T-helper 1 cell treated with Interleukin-12 subunit alpha and Interleukin-12 subunit beta and Interleukin-4 antibody, amounts not matched to agents 30 μg/mL and 1 μg/mL, for 36 hours (primary cell): ENCODE results near the gene PLPPR3.

Experiments
- H3K27ac Mint-ChIP-seq: one replicate; pipeline ENCODE4 v1.8.0; 2021; ENCODE audit warnings: mild to moderate bottlenecking, mixed read lengths
- H3K27me3 Mint-ChIP-seq: one replicate; pipeline ENCODE4 v1.8.0; 2021; ENCODE audit warnings: low read depth, mixed read lengths
- H3K36me3 Mint-ChIP-seq: one replicate; pipeline ENCODE4 v1.8.0; 2021; ENCODE audit warnings: low read depth, mixed read lengths
- H3K4me1 Mint-ChIP-seq: one replicate; pipeline ENCODE4 v1.8.0; 2021; ENCODE audit warnings: low read depth, mixed read lengths
- H3K4me3 Mint-ChIP-seq: one replicate; pipeline ENCODE4 v1.8.0; 2021; ENCODE audit warnings: mild to moderate bottlenecking, moderate library complexity, mixed read lengths
- H3K9me3 Mint-ChIP-seq: one replicate; pipeline ENCODE4 v1.8.0; 2021; ENCODE audit warnings: mixed read lengths

PLPPR3 gene

GRCh38 chr19:772730-773436, 48.9 kb downstream of the PLPPR3 start:
- Mint-ChIP-seq H3K9me3 (no peaks in the 10 kb centered on the region), H3K27me3 (peaks cover 4% of the 10 kb centered on the region), H3K36me3 (no peaks in the 10 kb centered on the region), H3K4me3 (no peak overlapping the region), H3K4me1 (peaks cover 3% of the 10 kb centered on the region), H3K27ac (no peak overlapping the region)

DNA sequence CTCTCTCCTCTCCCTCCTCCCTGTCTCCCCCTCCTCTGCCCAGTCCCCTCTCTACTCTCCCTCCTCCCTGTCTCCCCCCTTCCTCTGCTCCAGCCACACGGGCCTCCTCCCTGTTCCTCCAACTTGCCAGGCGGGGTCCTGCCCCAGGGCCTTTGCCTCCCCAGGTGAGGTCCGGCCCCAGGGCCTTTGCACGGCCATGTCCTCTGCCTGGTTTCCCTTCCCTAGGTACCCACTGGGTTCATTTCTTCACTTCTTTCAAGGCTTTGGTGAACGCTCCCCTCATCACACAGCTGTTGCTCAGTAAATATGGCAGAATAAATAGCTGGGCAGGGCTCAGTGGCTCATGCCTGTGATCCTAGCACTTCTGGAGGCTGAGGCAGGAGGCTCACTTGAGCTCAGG, 49.7 kb downstream of the PLPPR3 start:
- Mint-ChIP-seq H3K36me3 (no peaks in the 10 kb centered on the region), H3K9me3 (no peaks in the 10 kb centered on the region), H3K27me3 (peaks cover 4% of the 10 kb centered on the region), H3K4me1 (peaks cover 3% of the 10 kb centered on the region), H3K4me3 (no peak overlapping the region), H3K27ac (no peak overlapping the region)

DNA sequence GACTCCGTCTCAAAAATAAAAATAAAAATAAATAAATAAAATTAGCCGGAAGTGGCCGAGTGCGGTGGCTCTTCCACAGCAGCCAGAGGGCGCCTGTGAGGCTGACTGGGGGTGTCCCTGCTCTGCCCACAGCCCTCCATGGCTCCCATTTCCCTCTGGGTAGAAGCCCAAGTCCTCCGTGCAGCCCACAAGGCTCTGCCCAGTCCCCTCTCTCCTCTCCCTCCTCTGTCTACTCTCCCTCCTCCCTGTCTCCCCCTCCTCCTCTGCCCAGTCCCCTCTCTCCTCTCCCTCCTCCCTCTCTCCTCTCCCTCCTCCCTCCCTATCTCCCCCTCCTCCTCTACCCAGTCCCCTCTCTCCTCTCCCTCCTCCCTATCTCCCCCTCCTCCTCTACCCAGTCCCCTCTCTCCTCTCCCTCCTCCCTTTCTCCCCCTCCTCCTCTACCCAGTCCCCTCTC, 50.4 kb downstream of the PLPPR3 start:
- peaks cover 4% of the 10 kb centered on the region for H3K27me3 Mint-ChIP-seq
- no peaks in the 10 kb centered on the region for H3K9me3 Mint-ChIP-seq
- no peaks in the 10 kb centered on the region for H3K36me3 Mint-ChIP-seq
- peaks cover 3% of the 10 kb centered on the region for H3K4me1 Mint-ChIP-seq
- H3K27ac Mint-ChIP-seq = no peak overlapping the region
- no peak overlapping the region for H3K4me3 Mint-ChIP-seq

DNA sequence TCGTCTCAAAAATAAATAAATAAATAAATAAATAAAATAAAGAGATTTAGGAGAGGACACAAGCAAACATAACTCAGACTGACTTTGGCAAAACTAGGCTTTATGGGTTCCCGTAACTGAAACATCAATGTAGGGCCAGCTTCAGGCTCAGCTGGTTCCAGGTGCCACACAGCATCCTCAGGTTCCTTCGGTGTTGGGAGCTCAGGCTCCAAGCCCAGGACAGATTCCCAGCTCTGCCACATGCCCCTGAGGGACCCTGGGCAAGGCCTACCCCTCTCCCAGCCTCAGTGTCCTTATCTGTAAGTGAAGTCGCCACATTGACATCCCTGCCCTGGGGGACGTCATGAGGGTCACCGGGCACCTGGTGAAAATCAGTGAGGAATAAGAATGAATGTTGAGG, 52.1 kb downstream of the PLPPR3 start:
- H3K36me3 Mint-ChIP-seq = no peaks in the 10 kb centered on the region
- H3K9me3 Mint-ChIP-seq = no peaks in the 10 kb centered on the region
- H3K27ac Mint-ChIP-seq = no peak overlapping the region
- H3K4me1 Mint-ChIP-seq = peaks cover 3% of the 10 kb centered on the region
- H3K4me3 Mint-ChIP-seq = no peak overlapping the region
- H3K27me3 Mint-ChIP-seq = peaks cover 4% of the 10 kb centered on the region

GRCh38 chr19:768424-768823, 53.3 kb downstream of the PLPPR3 start:
- Mint-ChIP-seq H3K9me3 (no peaks in the 10 kb centered on the region), H3K27ac (no peak overlapping the region), H3K36me3 (no peaks in the 10 kb centered on the region), H3K27me3 (peaks cover 4% of the 10 kb centered on the region), H3K4me1 (peaks cover 3% of the 10 kb centered on the region), H3K4me3 (no peak overlapping the region)

DNA sequence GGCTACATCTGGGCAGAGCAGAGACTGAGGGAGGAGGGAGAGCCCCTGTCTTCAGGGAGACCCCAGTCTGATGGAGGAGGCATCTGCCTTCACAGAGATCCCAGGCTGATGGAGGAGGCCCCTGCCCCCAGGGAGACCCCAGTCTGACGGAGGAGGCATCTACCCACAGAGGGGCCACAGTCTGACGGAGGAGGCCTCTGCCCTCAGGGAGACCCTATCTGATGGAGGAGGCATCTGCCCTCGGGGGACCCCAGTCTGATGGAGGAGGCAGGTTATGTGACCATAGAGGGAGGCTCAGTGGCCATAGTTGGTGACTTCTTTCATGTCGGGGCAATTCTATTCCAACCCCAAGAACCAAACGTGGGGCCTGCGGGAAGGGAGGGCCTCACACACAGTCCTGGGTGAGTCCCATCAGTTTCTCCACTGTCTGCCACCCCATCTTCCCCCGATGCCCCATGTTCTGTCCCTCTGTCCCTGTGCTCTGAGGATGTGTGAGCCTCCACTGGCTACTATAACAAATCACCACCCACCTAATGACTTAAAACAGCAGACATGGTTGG, 56.5 kb downstream of the PLPPR3 start:
- Mint-ChIP-seq H3K4me1 (peaks cover under 1% of the 10 kb centered on the region), H3K36me3 (no peaks in the 10 kb centered on the region), H3K27ac (no peak overlapping the region)

DNA sequence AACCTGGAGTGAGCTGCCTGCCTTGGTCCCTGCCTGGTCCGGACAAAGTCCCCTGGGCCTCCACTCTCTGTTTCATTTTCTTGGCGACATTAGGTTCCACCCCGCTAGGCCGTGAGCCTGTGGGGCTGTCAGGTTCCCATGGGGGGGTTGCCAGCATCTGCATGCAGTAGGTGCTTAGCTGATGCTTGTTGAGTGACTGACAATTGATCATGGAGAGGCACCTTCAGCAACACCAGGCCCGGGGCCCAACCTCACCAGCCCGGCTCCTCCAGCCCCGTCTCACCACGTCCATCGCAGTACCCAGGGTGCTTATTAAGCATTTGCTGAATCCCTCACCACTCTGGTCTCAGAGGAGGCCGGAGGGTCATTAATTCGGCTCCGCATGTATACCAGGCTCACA, 57.5 kb downstream of the PLPPR3 start:
- Mint-ChIP-seq H3K4me1 (no peaks in the 10 kb centered on the region), H3K36me3 (no peaks in the 10 kb centered on the region), H3K9me3 (peaks cover 4% of the 10 kb centered on the region), H3K27me3 (no peaks in the 10 kb centered on the region), H3K27ac (no peak overlapping the region), H3K4me3 (no peak overlapping the region)

More for the DNA sequence above, 56.5 kb downstream of the PLPPR3 start:
- peaks cover 1% of the 10 kb centered on the region for H3K27me3 Mint-ChIP-seq
- no peak overlapping the region for H3K4me3 Mint-ChIP-seq
- no peaks in the 10 kb centered on the region for H3K9me3 Mint-ChIP-seq

GRCh38 chr19:763869-764268, 57.9 kb downstream of the PLPPR3 start:
- Mint-ChIP-seq H3K4me1 (no peaks in the 10 kb centered on the region), H3K9me3 (peaks cover 4% of the 10 kb centered on the region), H3K27me3 (no peaks in the 10 kb centered on the region), H3K27ac (no peak overlapping the region), H3K4me3 (no peak overlapping the region), H3K36me3 (no peaks in the 10 kb centered on the region)

DNA sequence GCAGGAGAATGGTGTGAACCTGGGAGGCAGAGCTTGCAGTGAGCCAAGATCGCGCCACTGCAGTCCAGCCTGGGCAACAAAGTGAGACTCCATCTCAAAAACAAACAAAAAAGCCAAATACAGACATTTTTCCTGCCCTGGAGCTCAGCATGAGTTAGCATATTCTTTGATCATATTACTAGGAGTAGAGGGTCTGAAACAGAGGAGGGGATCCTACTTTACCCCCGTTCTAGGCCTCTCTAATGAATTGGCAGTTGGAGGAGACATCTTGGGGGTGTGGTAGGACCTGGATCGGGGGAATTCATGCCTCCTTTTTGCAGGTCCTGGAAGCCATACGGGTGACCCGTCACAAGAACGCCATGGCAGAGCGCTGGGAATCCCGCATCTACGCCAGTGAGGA, 58.6 kb downstream of the PLPPR3 start:
- H3K27ac Mint-ChIP-seq = no peak overlapping the region
- no peaks in the 10 kb centered on the region for H3K4me1 Mint-ChIP-seq
- H3K27me3 Mint-ChIP-seq = no peaks in the 10 kb centered on the region
- H3K9me3 Mint-ChIP-seq = peaks cover 4% of the 10 kb centered on the region
- H3K36me3 Mint-ChIP-seq = no peaks in the 10 kb centered on the region
- H3K4me3 Mint-ChIP-seq = no peak overlapping the region
